ENCODE results near the gene BLOC1S3.

GRCh38 chr19:45224645-45225044 lies 46.1 kb downstream of the BLOC1S3 start:
- TF ChIP-seq, protein P1, sequence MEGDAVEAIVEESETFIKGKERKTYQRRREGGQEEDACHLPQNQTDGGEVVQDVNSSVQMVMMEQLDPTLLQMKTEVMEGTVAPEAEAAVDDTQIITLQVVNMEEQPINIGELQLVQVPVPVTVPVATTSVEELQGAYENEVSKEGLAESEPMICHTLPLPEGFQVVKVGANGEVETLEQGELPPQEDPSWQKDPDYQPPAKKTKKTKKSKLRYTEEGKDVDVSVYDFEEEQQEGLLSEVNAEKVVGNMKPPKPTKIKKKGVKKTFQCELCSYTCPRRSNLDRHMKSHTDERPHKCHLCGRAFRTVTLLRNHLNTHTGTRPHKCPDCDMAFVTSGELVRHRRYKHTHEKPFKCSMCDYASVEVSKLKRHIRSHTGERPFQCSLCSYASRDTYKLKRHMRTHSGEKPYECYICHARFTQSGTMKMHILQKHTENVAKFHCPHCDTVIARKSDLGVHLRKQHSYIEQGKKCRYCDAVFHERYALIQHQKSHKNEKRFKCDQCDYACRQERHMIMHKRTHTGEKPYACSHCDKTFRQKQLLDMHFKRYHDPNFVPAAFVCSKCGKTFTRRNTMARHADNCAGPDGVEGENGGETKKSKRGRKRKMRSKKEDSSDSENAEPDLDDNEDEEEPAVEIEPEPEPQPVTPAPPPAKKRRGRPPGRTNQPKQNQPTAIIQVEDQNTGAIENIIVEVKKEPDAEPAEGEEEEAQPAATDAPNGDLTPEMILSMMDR (optimal IDR thresholded peaks at IDR 0.05 in 1 of 3, IDR thresholded peaks at IDR 0.05 in 1 of 3, conservative IDR thresholded peaks at IDR 0.05 in 1 of 3; ENCODE audit: extremely low read depth in 1 of 3, insufficient read depth in 2 of 3, low read length in 3 of 3), result no peak
- no peak for TF ChIP-seq EZH2 (IDR thresholded peaks at IDR 0.05; ENCODE audit: low read length)

Measured in keratinocyte (primary cell).